ENCODE results near the gene ALDH4A1.
"Not testable (repeated sequence)": the region's sequence is repeated elsewhere in the genome, so short reads cannot be mapped to it uniquely, and the experiment has no call there.

Gene ALDH4A1

GRCh38 chr1:18855573-18855972 lies 46.8 kb downstream of the ALDH4A1 start:
- no peak for TF ChIP-seq CTCF (IDR thresholded peaks at IDR 0.05; ENCODE audit: low read depth, low read length, missing control alignments)
- no peak for DNase-seq (ENCODE audit: low read depth)
- H3K4me3 ChIP-seq (ENCODE audit: low read depth, low read length), result no peak overlapping the region

- TF ChIP-seq CTCF (IDR thresholded peaks at IDR 0.05; ENCODE audit: low read depth, low read length, missing control alignments), result no peak
- no peak for DNase-seq (ENCODE audit: low read depth)
- H3K4me3 ChIP-seq (ENCODE audit: low read depth, low read length), result no peak overlapping the region
These were observed 47.9 kb downstream of the ALDH4A1 start for GRCh38 chr1:18854331-18855025.

GRCh38 chr1:18852501-18852900 lies 49.9 kb downstream of the ALDH4A1 start:
- no peak overlapping the region for H3K4me3 ChIP-seq (ENCODE audit: low read depth, low read length)
- DNase-seq (ENCODE audit: low read depth), result no peak
- no peak for TF ChIP-seq CTCF (IDR thresholded peaks at IDR 0.05; ENCODE audit: low read depth, low read length, missing control alignments)

DNA sequence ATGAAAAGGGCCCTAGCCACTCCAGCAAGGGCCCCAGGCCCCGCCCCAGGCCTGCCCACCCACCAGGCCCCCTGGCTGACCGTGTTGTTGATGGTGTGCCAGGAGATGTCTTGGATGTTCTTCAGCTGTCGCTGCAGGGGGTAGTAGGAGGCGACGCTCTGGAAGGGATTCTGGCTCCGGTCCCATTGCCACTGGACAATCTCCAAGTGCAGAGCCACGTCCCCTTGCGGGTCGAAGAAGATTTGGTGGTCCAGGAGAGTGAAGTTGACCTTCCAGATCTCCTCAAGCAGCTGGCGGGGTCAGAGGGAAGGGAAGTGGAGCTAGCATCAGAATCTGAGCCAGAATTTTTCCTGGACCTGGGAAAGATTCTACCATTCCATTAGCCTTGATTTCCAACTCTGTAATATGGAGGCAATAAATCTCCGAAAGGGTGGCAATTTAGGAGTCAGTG lies 53.1 kb downstream of the ALDH4A1 start:
- DNase-seq (ENCODE audit: low read depth), result no peak
- H3K4me3 ChIP-seq (ENCODE audit: low read depth, low read length), result no peak overlapping the region
- TF ChIP-seq CTCF (IDR thresholded peaks at IDR 0.05; ENCODE audit: low read depth, low read length, missing control alignments), result no peak

DNA sequence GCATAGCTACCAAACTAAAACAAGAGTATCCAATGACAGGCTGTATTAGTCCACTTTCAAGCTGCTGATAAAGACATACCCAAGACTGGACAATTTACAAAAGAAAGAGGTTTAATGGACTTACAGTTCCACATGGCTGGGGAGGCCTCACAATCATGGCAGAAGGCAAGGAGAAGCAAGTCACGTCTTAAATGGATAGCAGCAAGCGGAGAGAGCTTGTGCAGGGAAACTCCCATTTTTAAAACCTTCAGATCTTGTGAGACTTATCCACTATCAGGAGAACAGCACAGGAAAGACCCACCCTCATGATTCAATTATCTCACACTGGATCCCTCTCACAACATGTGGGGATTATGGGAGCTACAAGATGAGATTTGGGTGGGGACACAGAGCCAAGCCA lies 54.6 kb downstream of the ALDH4A1 start:
- H3K4me3 ChIP-seq (ENCODE audit: low read depth, low read length); DNase-seq (ENCODE audit: low read depth): not testable (repeated sequence)

GRCh38 chr1:18840145-18840544 lies 62.2 kb downstream of the ALDH4A1 start:
- H3K4me3 ChIP-seq (ENCODE audit: low read depth, low read length), result no peak overlapping the region
- no peak for DNase-seq (ENCODE audit: low read depth)
- no peak for TF ChIP-seq CTCF (IDR thresholded peaks at IDR 0.05; ENCODE audit: low read depth, low read length, missing control alignments)

DNA sequence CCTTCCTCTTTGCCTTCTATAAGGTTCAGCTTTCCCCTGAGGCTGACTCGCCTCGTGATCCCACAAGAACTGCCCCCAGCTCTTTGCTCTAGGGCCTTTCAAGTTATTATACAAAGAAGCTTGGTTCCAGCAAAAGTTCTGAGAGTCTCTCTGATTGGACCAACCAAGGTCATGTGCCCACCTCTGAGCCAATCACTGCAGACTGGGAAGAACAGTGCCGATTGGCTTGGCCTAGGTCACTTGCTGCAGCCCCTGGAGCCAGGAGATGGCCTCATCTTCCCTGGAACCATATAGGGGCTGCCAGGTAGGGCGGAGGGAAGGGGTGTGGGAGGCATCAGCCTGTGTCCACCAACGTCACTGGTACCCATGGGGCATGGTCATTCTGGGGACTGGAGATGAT lies 65.7 kb downstream of the ALDH4A1 start:
- no peak for TF ChIP-seq CTCF (IDR thresholded peaks at IDR 0.05; ENCODE audit: low read depth, low read length, missing control alignments)
- no peak for DNase-seq (ENCODE audit: low read depth)
- no peak overlapping the region for H3K4me3 ChIP-seq (ENCODE audit: low read depth, low read length)

GRCh38 chr1:18832319-18832718 lies 70.0 kb downstream of the ALDH4A1 start:
- not testable (repeated sequence) for DNase-seq (ENCODE audit: low read depth); H3K4me3 ChIP-seq (ENCODE audit: low read depth, low read length)

All from GM12864 (cell line).